Islet of Langerhans (tissue), 1 donor: Measurements from ENCODE around the gene IFT57.
"Not testable (repeated sequence)": the region's sequence is repeated elsewhere in the genome, so short reads cannot be mapped to it uniquely, and the experiment has no call there.

Experiments
- FAIRE-seq: peaks from one replicate; lab custom pipeline; 2011; peaks lifted over from hg19 to GRCh38; lab: Jason Lieb, UNC

The IFT57 gene

GRCh38 chr3:108221911-108222852 is at the start of gene IFT57:
TSS of gene IFT57 (minus strand) at chr3:108222424. CDS start at chr3:108222322, 102 bp downstream.
- FAIRE-seq, result peak; percentile 97

- no peak for FAIRE-seq
Measured at GRCh38 chr3:108271626-108272025, 49.4 kb upstream of the IFT57 start.

GRCh38 chr3:108268235-108268634 is 46.0 kb upstream of the IFT57 start:
- FAIRE-seq, result not testable (repeated sequence)

- peak; percentile 17 for FAIRE-seq
Measured at GRCh38 chr3:108264534-108265298, 42.5 kb upstream of the IFT57 start.

- FAIRE-seq, result no peak
Measured at GRCh38 chr3:108255131-108255530, 32.9 kb upstream of the IFT57 start.

GRCh38 chr3:108251844-108252243 is 29.6 kb upstream of the IFT57 start:
- no peak for FAIRE-seq

- no peak for FAIRE-seq
Measured at GRCh38 chr3:108251265-108251664, 29.0 kb upstream of the IFT57 start.

GRCh38 chr3:108250626-108251025 is 28.4 kb upstream of the IFT57 start:
- FAIRE-seq, result no peak

GRCh38 chr3:108243243-108243642 is 21.0 kb upstream of the IFT57 start:
- no peak for FAIRE-seq

GRCh38 chr3:108242776-108243175 is 20.6 kb upstream of the IFT57 start:
- FAIRE-seq, result no peak

- no peak for FAIRE-seq
Measured at GRCh38 chr3:108241721-108242120, 19.5 kb upstream of the IFT57 start.

- FAIRE-seq, result no peak
Measured at GRCh38 chr3:108241146-108241545, 18.9 kb upstream of the IFT57 start.

- FAIRE-seq, result no peak
Measured at GRCh38 chr3:108239082-108239481, 16.9 kb upstream of the IFT57 start.

GRCh38 chr3:108235290-108235689 is 13.1 kb upstream of the IFT57 start:
- FAIRE-seq, result no peak

- no peak for FAIRE-seq
Measured at GRCh38 chr3:108234387-108234957, 12.2 kb upstream of the IFT57 start.

GRCh38 chr3:108228286-108228685 is 6.1 kb upstream of the IFT57 start:
- no peak for FAIRE-seq

GRCh38 chr3:108227131-108227530 is 4.9 kb upstream of the IFT57 start:
- no peak for FAIRE-seq

- no peak for FAIRE-seq
Measured at GRCh38 chr3:108225221-108225620, 3.0 kb upstream of the IFT57 start.

GRCh38 chr3:108223928-108224327 is 1.7 kb upstream of the IFT57 start:
- FAIRE-seq, result no peak

GRCh38 chr3:108222853-108223565 is 785 bp upstream of the IFT57 start:
- FAIRE-seq, result peak; percentile 27

GRCh38 chr3:108221393-108221792 is 831 bp downstream of the IFT57 start:
- no peak for FAIRE-seq

GRCh38 chr3:108219336-108219735 is 2.9 kb downstream of the IFT57 start:
- FAIRE-seq, result no peak
